Activated naive CD4-positive, alpha-beta T cell treated with anti-CD3 and anti-CD28 coated beads, Interleukin-2, amount 50 U/mL, for 24 hours (primary cell): ENCODE data around the gene CCL28.
"Not testable (repeated sequence)": the region's sequence is repeated elsewhere in the genome, so short reads cannot be mapped to it uniquely, and the experiment has no call there.

Experiments
- H3K27ac Mint-ChIP-seq: one replicate; pipeline ENCODE4 v1.8.0; 2021; ENCODE audit warnings: mild to moderate bottlenecking, mixed read lengths
- H3K27me3 Mint-ChIP-seq: one replicate; pipeline ENCODE4 v1.8.0; 2021; ENCODE audit warnings: mixed read lengths
- H3K36me3 Mint-ChIP-seq: one replicate; pipeline ENCODE4 v1.8.0; 2021; ENCODE audit warnings: mixed read lengths
- H3K4me1 Mint-ChIP-seq: one replicate; pipeline ENCODE4 v1.8.0; 2021; ENCODE audit warnings: mixed read lengths
- H3K4me3 Mint-ChIP-seq: one replicate; pipeline ENCODE4 v1.8.0; 2021; ENCODE audit warnings: mild to moderate bottlenecking, mixed read lengths
- H3K9me3 Mint-ChIP-seq: one replicate; pipeline ENCODE4 v1.8.0; 2021; ENCODE audit warnings: mixed read lengths

The CCL28 gene, protein sequence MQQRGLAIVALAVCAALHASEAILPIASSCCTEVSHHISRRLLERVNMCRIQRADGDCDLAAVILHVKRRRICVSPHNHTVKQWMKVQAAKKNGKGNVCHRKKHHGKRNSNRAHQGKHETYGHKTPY

DNA sequence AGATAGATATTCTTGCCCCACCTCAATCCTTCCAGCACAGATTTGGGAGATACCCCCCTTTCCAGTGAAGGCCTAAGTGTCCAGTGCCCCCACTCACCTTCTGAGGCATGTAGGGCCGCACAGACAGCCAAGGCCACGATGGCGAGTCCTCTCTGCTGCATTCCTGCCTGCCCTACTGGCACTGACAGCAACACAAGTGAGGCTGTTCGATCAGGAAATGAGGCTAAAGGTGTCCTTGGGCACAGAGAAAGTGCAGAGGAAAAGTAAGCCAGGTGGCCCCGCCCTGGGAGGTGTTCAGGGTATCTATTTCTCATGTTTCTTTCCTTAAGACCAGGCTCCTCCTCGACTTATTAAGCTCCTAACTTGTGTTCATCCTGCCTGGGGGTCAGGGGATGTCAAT is at the start of gene CCL28:
TSS of gene CCL28 (minus strand) at position 236 of the 400 bp plus-strand sequence. CDS start at position 161, 75 bp downstream.
- H3K27me3 Mint-ChIP-seq = no peaks in the 10 kb centered on the region
- no peak within 1 kb of the TSS for H3K4me3 Mint-ChIP-seq
- no peaks in the 10 kb centered on the region for H3K9me3 Mint-ChIP-seq
- no peaks in the 10 kb centered on the region for H3K36me3 Mint-ChIP-seq
- H3K4me1 Mint-ChIP-seq = no peaks in the 10 kb centered on the region
- H3K27ac Mint-ChIP-seq = no peak within 1 kb of the TSS

- Mint-ChIP-seq H3K4me1 (peaks cover 10% of the 10 kb centered on the region), H3K4me3 (no peak overlapping the region), H3K27ac (no peak overlapping the region), H3K36me3 (peaks cover 43% of the 10 kb centered on the region), H3K27me3 (no peaks in the 10 kb centered on the region), H3K9me3 (peaks cover 6% of the 10 kb centered on the region)
Measured at GRCh38 chr5:43461066-43461465, 48.9 kb upstream of the CCL28 start.

DNA sequence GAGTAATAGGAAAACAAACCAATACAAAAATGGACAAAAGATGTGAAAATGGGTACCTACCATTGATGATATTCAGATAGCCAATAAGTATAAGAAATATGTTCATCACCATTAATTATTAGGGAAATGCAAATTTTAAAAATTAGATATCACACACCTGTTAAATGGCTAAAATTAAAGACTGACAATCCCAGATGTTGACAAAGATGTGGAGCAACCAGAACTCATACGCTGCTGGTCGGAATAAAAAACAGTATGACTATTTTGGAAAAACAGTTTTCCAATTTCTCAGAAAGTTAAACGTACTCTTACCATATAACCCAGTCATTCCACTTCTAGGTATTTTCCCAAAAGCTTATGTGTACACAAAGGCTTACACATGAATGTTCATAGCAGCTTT is 44.4 kb upstream of the CCL28 start:
- Mint-ChIP-seq H3K36me3 (peaks cover 42% of the 10 kb centered on the region), H3K27ac (no peak overlapping the region), H3K27me3 (no peaks in the 10 kb centered on the region), H3K4me1 (no peaks in the 10 kb centered on the region), H3K4me3 (no peak overlapping the region), H3K9me3 (peaks cover 6% of the 10 kb centered on the region)

- H3K9me3 Mint-ChIP-seq = peaks cover 24% of the 10 kb centered on the region
- H3K27ac Mint-ChIP-seq, H3K4me3 Mint-ChIP-seq, H3K27me3 Mint-ChIP-seq, H3K4me1 Mint-ChIP-seq: not testable (repeated sequence)
- H3K36me3 Mint-ChIP-seq = peaks cover 28% of the 10 kb centered on the region
Measured at GRCh38 chr5:43441575-43441974, 29.4 kb upstream of the CCL28 start.

GRCh38 chr5:43437062-43437660 is 25.0 kb upstream of the CCL28 start:
- Mint-ChIP-seq H3K36me3 (peaks cover 9% of the 10 kb centered on the region), H3K4me3 (no peak overlapping the region), H3K27me3 (no peaks in the 10 kb centered on the region), H3K27ac (no peak overlapping the region), H3K4me1 (no peaks in the 10 kb centered on the region), H3K9me3 (peaks cover 13% of the 10 kb centered on the region)

DNA sequence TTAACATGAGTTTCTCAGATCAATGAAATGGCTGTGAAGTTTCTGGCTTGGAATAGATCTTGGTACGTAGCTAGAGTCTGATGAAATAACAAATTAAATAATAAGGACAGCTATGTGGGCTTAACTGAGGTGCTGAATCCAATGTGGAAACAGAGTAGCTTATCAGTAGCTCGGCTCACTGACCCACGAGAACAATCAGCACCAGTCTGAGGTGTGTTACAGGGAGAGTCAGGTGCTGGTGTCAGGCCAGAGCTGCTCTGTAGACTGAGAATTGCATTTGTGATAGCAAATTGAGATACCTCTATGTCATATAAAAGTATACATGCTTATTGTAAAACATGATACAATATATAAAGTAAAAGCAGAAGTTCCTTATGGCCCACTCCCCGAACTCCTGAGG is 21.2 kb upstream of the CCL28 start:
- Mint-ChIP-seq H3K36me3 (peaks cover 5% of the 10 kb centered on the region), H3K27me3 (no peaks in the 10 kb centered on the region), H3K4me1 (no peaks in the 10 kb centered on the region), H3K27ac (no peak overlapping the region), H3K9me3 (peaks cover 13% of the 10 kb centered on the region), H3K4me3 (no peak overlapping the region)

GRCh38 chr5:43432486-43433375 is 20.5 kb upstream of the CCL28 start:
- Mint-ChIP-seq H3K36me3 (no peaks in the 10 kb centered on the region), H3K27ac (no peak overlapping the region), H3K4me3 (no peak overlapping the region), H3K9me3 (peaks cover 8% of the 10 kb centered on the region), H3K4me1 (no peaks in the 10 kb centered on the region), H3K27me3 (no peaks in the 10 kb centered on the region)

DNA sequence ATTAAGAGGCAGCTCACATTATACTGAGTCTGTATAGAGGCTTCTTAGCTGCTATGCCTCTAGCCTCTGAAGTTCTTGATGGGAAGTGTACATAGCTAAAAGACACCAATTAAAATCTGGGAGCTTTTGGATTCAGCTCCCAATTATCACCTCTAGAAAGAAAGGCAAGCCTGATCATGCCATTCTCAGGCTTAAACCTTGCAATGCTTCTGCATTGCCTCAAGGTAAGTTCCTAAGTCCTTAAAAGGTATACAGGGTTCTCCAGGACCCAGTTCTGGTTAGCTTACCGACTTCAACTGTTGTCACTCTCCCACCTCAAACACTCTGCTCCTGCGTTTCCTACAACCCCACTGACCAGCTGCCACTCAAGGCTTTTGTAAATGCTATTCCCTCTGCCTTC is 17.5 kb upstream of the CCL28 start:
- H3K9me3 Mint-ChIP-seq = no peaks in the 10 kb centered on the region
- H3K36me3 Mint-ChIP-seq = no peaks in the 10 kb centered on the region
- no peak overlapping the region for H3K27ac Mint-ChIP-seq
- no peak overlapping the region for H3K4me3 Mint-ChIP-seq
- no peaks in the 10 kb centered on the region for H3K27me3 Mint-ChIP-seq
- no peaks in the 10 kb centered on the region for H3K4me1 Mint-ChIP-seq

GRCh38 chr5:43429016-43429415 is 16.8 kb upstream of the CCL28 start:
- no peaks in the 10 kb centered on the region for H3K4me1 Mint-ChIP-seq
- no peaks in the 10 kb centered on the region for H3K9me3 Mint-ChIP-seq
- H3K36me3 Mint-ChIP-seq = no peaks in the 10 kb centered on the region
- no peak overlapping the region for H3K4me3 Mint-ChIP-seq
- H3K27ac Mint-ChIP-seq = no peak overlapping the region
- no peaks in the 10 kb centered on the region for H3K27me3 Mint-ChIP-seq

- Mint-ChIP-seq H3K4me1 (no peaks in the 10 kb centered on the region), H3K9me3 (no peaks in the 10 kb centered on the region), H3K4me3 (no peak overlapping the region), H3K36me3 (no peaks in the 10 kb centered on the region), H3K27ac (no peak overlapping the region), H3K27me3 (no peaks in the 10 kb centered on the region)
Measured at GRCh38 chr5:43427306-43427705, 15.1 kb upstream of the CCL28 start.

- Mint-ChIP-seq H3K9me3 (no peaks in the 10 kb centered on the region), H3K4me3 (no peak overlapping the region), H3K4me1 (no peaks in the 10 kb centered on the region), H3K27me3 (no peaks in the 10 kb centered on the region), H3K27ac (no peak overlapping the region), H3K36me3 (no peaks in the 10 kb centered on the region)
Measured at GRCh38 chr5:43425983-43426382, 13.8 kb upstream of the CCL28 start.

GRCh38 chr5:43423086-43423485 is 10.9 kb upstream of the CCL28 start:
- not testable (repeated sequence) for H3K36me3 Mint-ChIP-seq, H3K27me3 Mint-ChIP-seq, H3K27ac Mint-ChIP-seq, H3K9me3 Mint-ChIP-seq, H3K4me3 Mint-ChIP-seq, H3K4me1 Mint-ChIP-seq

- H3K4me3 Mint-ChIP-seq = no peak overlapping the region
- H3K27me3 Mint-ChIP-seq = no peaks in the 10 kb centered on the region
- H3K4me1 Mint-ChIP-seq = no peaks in the 10 kb centered on the region
- H3K9me3 Mint-ChIP-seq = no peaks in the 10 kb centered on the region
- no peak overlapping the region for H3K27ac Mint-ChIP-seq
- no peaks in the 10 kb centered on the region for H3K36me3 Mint-ChIP-seq
Measured at GRCh38 chr5:43422143-43422542, 10.0 kb upstream of the CCL28 start.

DNA sequence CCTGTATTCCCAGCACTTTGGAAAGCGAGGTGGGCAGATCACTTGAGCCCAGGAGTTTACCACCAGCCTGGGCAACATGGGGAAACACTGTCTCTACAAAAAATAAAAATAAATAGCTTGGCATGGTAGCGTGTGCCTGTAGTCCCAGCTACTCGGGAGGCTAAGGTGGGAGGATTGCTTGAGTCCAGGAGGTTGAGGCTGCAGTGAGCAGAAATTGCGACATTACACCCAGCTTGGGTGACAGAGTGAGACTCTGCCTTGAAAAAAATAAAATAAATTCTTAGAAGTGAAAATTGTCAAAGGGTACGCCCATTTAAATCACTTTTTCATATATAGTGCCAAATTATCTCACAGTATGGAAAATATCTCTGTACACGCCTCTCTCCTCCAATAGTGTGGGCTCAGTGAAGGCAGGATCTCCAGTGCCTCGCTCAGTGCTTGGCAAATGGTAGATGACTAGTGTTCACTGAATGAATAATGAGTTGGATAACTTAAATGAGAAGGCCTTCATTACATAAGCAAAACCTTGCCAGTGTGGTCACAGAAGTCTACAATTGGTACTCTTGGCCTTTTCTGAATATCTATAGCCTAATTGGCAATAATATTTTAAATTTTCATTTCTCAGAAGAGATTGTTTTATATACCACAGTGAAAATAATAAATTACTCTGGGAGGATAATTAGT is 9.4 kb upstream of the CCL28 start:
- H3K36me3 Mint-ChIP-seq = no peaks in the 10 kb centered on the region
- no peak overlapping the region for H3K4me3 Mint-ChIP-seq
- H3K9me3 Mint-ChIP-seq = no peaks in the 10 kb centered on the region
- no peak overlapping the region for H3K27ac Mint-ChIP-seq
- H3K27me3 Mint-ChIP-seq = no peaks in the 10 kb centered on the region
- H3K4me1 Mint-ChIP-seq = no peaks in the 10 kb centered on the region

GRCh38 chr5:43420241-43420640 is 8.1 kb upstream of the CCL28 start:
- no peaks in the 10 kb centered on the region for H3K36me3 Mint-ChIP-seq
- H3K27me3 Mint-ChIP-seq = no peaks in the 10 kb centered on the region
- H3K9me3 Mint-ChIP-seq = no peaks in the 10 kb centered on the region
- H3K4me3 Mint-ChIP-seq = no peak overlapping the region
- no peaks in the 10 kb centered on the region for H3K4me1 Mint-ChIP-seq
- H3K27ac Mint-ChIP-seq = no peak overlapping the region

- Mint-ChIP-seq H3K27me3 (no peaks in the 10 kb centered on the region), H3K4me1 (no peaks in the 10 kb centered on the region), H3K36me3 (no peaks in the 10 kb centered on the region), H3K9me3 (no peaks in the 10 kb centered on the region), H3K27ac (no peak overlapping the region), H3K4me3 (no peak overlapping the region)
Measured at GRCh38 chr5:43418561-43418960, 6.4 kb upstream of the CCL28 start.
